CD4-positive, alpha-beta T cell treated with Interferon gamma for 1 hour (primary cell): ENCODE measurements around the gene REEP3.

Source experiments
- DNase-seq: peaks from one replicate; pipeline ENCODE4 v3.0.0-alpha.2; 2020

The REEP3 gene

GRCh38 chr10:63671317-63671937 lies 150.2 kb downstream of the REEP3 start:
- DNase-seq = no peak

- DNase-seq = no peak
Observed at GRCh38 chr10:63672491-63672890, 151.3 kb downstream of the REEP3 start.

GRCh38 chr10:63673246-63673645 lies 152.0 kb downstream of the REEP3 start:
- DNase-seq = no peak

- no peak for DNase-seq
Observed at GRCh38 chr10:63673846-63674245, 152.6 kb downstream of the REEP3 start.
